Anterior cingulate cortex (tissue), 58 donors: ENCODE measurements around the gene CTAGE9.

Experiments used
- DNase-seq, 58 donors: peaks; one replicate each; lab custom pipeline; 2025; lab: John Stamatoyannopoulos, UW

The CTAGE9 gene

DNA sequence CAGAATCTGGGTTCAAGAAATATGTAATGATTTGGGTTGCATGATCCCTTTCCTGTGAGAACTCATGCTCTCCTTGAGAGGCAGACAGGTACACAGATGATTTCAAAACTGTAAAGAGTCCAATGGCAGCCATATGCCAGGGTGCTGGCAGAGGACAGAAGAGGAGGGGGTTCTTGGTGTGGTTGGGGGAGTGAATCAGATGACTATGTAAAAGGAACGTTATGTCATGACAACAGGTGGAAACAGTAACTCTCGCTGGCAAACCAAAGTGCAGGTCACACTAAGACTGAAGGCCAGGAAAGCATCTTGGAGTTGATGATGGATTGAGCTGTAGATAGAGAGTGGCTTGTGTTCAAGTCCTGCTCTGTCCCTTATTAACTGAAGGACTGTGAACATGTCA lies 29.9 kb downstream of the CTAGE9 start:
- DNase-seq: no peak

DNA sequence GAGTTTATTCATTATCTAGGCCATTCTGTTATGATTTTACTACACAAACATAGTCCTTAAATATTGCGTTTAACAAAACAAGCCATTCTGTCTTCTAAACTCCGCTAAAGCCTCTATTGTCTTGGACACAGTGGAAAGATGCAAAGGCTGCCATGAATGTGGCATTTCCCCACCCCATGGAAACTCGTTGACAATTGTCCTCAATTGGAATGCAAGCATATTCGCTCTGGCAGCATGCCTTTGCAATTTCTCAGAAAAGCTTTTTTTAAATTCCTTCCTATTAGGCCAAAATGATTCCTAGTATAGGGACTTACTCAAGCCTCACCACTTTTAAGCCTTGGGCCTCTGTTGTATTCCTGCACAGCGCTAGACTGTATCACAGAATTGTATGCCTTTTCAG lies 32.4 kb downstream of the CTAGE9 start:
- no peak for DNase-seq

DNA sequence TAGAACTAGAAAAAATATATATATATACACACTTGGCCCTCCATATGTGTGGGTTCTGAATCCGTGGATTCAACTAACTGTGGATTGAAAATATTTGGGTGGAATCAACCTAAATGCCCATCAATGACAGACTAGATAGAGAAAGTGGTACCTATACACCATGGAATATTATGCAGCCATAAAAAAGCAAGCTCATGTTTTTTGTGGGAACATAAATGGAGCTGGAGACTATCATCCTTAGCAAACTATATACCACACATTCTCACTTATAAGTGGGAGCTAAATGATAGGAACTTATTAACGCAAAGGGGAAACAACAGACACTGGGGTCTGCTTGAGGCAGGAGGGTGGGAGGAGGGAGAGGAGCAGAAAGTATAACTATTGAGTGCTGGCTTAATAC lies 37.6 kb downstream of the CTAGE9 start:
- no peak for DNase-seq

DNA sequence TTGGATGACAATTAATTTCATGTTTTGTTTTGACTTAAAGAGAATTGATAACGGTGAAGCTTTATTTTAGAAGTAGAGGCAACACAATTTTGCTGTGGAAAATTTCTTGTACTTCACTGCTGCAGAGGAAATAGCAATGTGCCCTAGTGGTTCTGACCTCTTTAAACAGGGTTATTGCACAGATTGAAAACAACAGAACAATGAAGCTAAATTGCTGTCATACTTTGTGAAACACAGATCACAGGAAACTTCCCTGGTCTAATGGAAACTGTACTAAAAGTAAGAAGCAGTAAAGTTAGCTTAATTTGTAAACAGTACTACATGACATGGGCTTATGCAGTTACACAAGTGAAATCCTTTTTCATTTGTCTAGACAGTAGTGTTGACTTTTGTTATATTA lies 40.9 kb downstream of the CTAGE9 start:
- DNase-seq: no peak

DNA sequence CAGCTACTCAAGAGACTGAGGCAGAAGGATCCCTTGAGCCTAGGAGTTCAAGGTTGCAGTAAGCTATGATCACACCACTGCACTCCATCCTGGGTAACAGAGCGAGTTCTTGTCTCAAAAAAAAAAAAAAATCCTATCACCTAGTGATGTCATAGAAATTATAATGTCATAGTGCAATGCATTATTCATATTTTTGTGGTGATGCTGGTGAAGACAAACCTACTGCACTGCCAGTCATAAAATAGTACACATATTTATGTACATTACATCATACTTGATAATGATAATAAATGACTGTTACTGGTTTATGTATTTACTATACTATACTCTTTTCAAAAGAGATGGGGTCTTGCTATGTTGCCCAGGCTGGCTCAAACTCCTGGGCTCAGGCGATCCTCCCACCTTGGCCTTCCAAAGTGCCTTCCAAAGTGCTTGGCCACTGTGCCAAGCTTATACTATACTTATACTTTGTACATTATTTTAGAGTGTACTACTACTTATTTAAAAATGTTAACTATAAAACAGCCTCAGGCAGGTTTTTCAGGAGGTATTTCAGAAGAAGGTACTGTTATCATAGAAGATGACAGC lies 47.1 kb downstream of the CTAGE9 start:
- DNase-seq: no peak

DNA sequence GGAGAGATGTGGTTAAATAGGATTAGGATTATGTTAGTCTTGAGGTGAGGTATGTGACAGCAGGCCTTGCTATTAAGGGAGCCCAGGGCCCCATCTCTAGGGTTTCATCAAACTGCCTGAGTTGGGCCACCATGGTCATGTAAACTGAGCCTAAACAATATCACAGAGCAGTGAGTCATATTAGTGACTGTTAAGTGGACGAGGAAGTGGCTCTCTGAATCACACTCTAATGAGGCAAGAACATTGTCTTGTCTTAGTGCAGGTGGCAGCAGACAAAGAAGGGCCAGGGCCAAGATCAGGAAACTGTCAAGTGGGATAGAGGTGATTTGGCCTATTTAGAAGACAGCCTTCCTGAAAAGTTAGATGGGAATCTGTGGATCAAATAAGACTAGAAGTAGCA lies 50.6 kb downstream of the CTAGE9 start:
- no peak for DNase-seq
